BJ (cell line): ENCODE results near the gene MUC6. TPM values are rescaled to one million over a fixed set of nuclear protein-coding genes. Genes with fewer than 3 reads are reported as not detected.

Source experiments
- CTCF ChIA-PET: fragments of 350-600 bp; formaldehyde crosslinking; extraction: SDS; loops from one replicate; lab custom pipeline; 2021; ENCODE audit warnings: antibody characterized with exemption, inconsistent platforms; lab: Yijun Ruan, JAX
- POLR2A ChIA-PET: fragments of 300-600 bp; sonication (Branson Sonifier 250); formaldehyde crosslinking; extraction: SDS; loops from one replicate; lab custom pipeline; 2021; ENCODE audit warnings: antibody characterized with exemption; lab: Charles Lee
- DNase-seq: peaks from one replicate; pipeline ENCODE4 v3.0.0-alpha.2; 2011; ENCODE audit warnings: low read depth
- H3K27me3 ChIP-seq: 2 replicates; pipeline ENCODE4 v1.6.0; 2011; ENCODE audit warnings: low read length; ENCODE audit not compliant: control insufficient read depth, insufficient read depth
- H3K36me3 ChIP-seq: 2 replicates; pipeline ENCODE4 v1.5.1; 2011; ENCODE audit warnings: low read length; ENCODE audit not compliant: control insufficient read depth, insufficient read depth
- H3K4me3 ChIP-seq: 2 replicates; pipeline ENCODE4 v1.5.1; 2011; ENCODE audit warnings: low read depth, mild to moderate bottlenecking, control low read depth, low read length
- polyA plus RNA-seq: library from polyadenylated mRNA; depleted of rRNA; stranded (reverse); fragments of >200 nt; gene quantifications from 2 replicates; pipeline ENCODE4 v1.2.3, GENCODE V29; 2011
- TF ChIP-seq, protein P1 (sequence below): IDR thresholded peaks from 2 replicates; pipeline ENCODE4 v1.5.1; 2011; ENCODE audit warnings: low read depth, mild to moderate bottlenecking, control low read depth, inconsistent platforms, low read length, moderate library complexity; ENCODE audit not compliant: insufficient read depth

The MUC6 gene
- polyA plus RNA-seq, 1 experiment: not detected

DNA sequence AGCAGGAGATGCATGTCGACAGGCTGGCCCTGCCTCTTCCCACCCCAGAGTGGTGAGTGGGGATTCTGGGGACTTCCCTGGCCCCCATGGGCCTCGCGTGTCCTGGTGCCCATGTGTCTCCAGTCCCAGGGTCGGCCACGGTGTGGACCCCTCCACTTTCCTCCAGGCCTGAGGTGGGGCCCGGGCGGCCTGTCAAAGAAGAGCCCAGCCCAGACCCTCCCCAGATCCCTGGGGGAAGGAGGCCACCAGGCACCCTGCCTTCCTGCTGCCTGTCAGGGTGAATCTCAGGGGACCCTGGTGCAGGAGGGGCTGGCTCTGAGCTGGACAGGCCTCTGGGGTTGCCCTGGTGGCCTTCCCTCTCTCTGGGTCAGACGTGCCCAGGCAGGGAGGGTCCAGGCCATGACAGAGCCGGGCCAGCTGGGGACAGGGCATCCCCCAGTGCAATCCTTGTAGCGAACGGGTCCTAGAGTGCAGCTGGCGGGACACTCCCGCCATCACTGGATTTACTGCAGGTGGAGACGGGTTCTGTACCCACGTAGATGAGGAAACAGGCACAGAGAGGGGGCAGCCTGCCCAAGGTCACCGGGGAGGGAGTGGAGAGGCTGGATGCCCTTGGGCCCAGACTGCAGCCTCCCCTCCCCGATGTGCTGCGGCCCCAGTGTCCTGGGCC is 13.5 kb upstream of the MUC6 start:
- TF ChIP-seq, protein P1, sequence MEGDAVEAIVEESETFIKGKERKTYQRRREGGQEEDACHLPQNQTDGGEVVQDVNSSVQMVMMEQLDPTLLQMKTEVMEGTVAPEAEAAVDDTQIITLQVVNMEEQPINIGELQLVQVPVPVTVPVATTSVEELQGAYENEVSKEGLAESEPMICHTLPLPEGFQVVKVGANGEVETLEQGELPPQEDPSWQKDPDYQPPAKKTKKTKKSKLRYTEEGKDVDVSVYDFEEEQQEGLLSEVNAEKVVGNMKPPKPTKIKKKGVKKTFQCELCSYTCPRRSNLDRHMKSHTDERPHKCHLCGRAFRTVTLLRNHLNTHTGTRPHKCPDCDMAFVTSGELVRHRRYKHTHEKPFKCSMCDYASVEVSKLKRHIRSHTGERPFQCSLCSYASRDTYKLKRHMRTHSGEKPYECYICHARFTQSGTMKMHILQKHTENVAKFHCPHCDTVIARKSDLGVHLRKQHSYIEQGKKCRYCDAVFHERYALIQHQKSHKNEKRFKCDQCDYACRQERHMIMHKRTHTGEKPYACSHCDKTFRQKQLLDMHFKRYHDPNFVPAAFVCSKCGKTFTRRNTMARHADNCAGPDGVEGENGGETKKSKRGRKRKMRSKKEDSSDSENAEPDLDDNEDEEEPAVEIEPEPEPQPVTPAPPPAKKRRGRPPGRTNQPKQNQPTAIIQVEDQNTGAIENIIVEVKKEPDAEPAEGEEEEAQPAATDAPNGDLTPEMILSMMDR: no peak
- ChIA-PET CTCF (interaction anchor here (0.6 to 2.3 kb wide), 12 partner anchors 7 to 238 kb away, joined by 3 to 20 read pairs (median 4); partner anchors contain the start of genes AP2A2 and PNPLA2), POLR2A (no interaction called here)
- Histone ChIP-seq H3K27me3 (peaks cover 5% of the 10 kb centered on the region), H3K4me3 (no peak overlapping the region), H3K36me3 (no peaks in the 10 kb centered on the region)
- DNase-seq: no peak

DNA sequence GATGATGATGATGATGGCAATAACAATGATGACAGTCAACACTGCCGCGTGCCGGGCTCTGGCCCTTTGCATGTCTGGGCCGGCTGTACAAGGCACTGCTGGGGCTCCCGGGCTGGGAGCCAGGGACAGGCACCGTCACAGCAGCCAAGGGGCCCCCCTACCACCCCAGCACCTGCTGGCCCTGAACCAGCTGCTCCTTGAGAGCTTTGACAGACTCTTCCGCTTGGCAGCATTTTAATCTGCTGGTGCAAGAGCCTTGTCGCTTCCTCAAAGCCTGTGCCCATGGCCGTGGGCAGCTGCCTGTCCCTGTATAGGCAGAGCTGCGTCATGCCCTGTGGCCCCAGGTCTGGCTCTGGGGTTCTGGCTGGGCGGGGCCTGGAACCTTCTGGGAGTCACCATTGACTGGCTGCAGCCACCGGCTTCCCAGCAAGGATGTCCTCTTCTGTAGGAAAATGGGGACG is 12.9 kb upstream of the MUC6 start:
- DNase-seq: no peak
- POLR2A ChIA-PET: no interaction called here
- CTCF ChIA-PET: interaction anchor here (1.6 to 2.3 kb wide), 2 partner anchors 9 to 203 kb away, joined by 6 to 20 read pairs; no protein-coding TSS in a partner anchor
- Histone ChIP-seq H3K27me3 (peaks cover 5% of the 10 kb centered on the region), H3K36me3 (no peaks in the 10 kb centered on the region), H3K4me3 (no peak overlapping the region)
- TF ChIP-seq, protein P1: no peak

DNA sequence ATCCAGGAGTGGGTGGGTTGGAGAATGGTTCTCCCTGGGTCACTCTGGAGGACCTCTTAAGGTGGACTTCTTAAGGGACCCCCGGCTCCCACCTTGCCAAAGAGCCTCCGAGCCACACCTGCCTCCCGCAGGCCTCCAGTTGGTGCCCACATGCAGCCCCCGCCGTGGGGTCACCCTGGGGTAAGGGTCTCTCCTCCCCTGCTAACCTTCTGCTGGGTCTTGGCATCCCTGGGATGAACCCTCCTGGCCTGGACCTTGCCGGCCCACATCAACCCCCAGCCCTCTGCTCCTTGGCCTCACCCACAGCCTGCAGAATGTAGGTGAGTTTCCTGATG is 12.5 kb upstream of the MUC6 start:
- Histone ChIP-seq H3K27me3 (peaks cover 5% of the 10 kb centered on the region), H3K4me3 (no peak overlapping the region), H3K36me3 (no peaks in the 10 kb centered on the region)
- ChIA-PET CTCF (no interaction called here), POLR2A (no interaction called here)
- TF ChIP-seq, protein P1: no peak
- no peak for DNase-seq

DNA sequence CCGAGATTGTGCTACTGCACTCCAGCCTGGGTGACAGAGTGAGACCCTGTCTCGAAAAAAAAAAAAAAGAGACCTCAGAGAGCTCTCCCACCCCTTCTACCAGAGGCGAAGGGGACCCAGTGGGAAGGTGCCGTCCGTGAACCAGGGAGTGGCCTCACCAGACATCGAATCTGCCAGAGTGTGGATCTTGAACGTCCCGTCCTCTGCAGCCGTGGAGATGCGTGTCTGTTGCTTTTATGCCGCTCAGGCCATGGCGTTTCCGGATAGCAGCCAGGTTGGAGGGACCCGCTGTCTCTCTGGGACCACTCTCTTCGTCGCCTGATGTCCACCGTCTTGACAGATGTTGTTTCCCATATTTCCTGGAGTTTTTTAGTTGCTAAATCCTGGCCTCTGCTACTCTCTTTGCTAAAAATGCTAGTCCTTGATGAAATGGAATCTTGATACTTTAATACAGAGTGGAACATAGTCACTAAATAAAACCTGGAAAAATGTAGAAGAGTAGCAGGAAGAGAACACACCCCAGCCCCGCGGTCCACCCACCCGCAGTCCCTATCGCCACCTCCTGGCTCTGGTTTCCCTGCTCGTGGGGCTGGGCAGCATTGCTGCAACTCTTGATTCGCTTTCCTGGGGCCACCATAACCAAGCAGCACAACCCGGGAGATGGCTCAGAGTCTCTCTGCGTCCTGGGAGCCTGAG is 12.0 kb upstream of the MUC6 start:
- no peaks in the 10 kb centered on the region for H3K36me3 ChIP-seq
- POLR2A ChIA-PET: no interaction called here
- TF ChIP-seq, protein P1: no peak
- no peak for DNase-seq
- CTCF ChIA-PET: interaction anchor here (0.6 to 1.6 kb wide), 2 partner anchors 84 to 200 kb away, joined by 3 to 5 read pairs; no protein-coding TSS in a partner anchor
- peaks cover 5% of the 10 kb centered on the region for H3K27me3 ChIP-seq
- H3K4me3 ChIP-seq: no peak overlapping the region

DNA sequence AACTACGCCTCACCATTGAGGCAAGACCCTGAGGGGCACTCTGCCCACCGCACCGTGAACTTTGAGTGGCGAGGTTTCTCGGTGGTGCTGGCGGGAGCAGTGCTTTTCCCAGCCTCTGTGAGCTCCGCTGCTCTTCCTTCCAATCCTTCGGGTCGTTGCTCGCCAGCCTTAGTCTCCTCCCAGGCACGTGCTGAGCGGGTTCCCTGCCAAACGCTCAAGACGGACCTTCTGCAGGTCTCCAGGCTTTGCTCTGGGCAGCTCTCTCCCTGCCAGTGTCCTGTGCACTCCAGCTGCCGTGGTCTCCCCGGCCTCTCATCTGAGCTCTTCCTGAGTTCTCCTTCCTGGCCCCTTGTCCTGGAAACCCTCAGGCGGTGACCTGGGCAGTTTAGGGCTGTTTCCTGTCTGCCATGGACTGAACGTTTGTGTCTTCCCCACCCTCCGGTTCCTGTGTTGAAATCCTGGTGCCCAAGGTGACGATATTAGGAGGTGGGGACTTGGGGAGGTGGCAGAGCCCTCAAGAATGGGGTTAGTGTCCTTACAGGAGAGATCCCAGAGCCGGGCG is 11.2 kb upstream of the MUC6 start:
- no peak overlapping the region for H3K4me3 ChIP-seq
- no peaks in the 10 kb centered on the region for H3K36me3 ChIP-seq
- peaks cover 5% of the 10 kb centered on the region for H3K27me3 ChIP-seq
- DNase-seq: no peak
- CTCF ChIA-PET: interaction anchor here (0.6 to 1.6 kb wide), 2 partner anchors 83 to 199 kb away, joined by 3 to 5 read pairs; no protein-coding TSS in a partner anchor
- TF ChIP-seq, protein P1: no peak
- POLR2A ChIA-PET: no interaction called here
